ENCODE data around the gene SLC4A4. TPM values are rescaled to one million over a fixed set of nuclear protein-coding genes. Genes with fewer than 3 reads are reported as not detected.

Gene SLC4A4
- total RNA-seq, 2 experiments from 2014 or later, result 0.08 to 0.14 TPM

DNA sequence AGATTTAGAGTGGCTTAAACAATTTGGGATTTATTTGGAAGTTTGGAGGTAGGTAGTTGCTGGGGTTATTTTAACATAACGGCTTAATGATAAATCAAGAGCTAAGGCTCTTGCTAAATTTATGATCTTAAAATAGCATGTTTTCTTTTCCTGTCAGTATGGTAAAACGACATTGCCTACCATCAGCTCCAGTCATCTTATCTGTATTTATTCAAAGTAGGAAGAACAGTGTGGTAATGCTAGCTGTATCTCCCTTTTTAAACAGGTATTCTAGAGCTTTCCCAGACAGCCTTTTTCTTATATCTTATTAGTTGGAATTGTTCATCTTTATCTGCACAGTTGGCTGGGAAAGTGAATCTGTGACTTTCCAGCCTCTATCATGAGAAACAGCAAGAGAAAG is 110.2 kb downstream of the SLC4A4 start:
- Mint-ChIP-seq H3K4me1 (ENCODE audit: low read depth) (no peaks in the 10 kb centered on the region), H3K27ac (no peak overlapping the region), H3K27me3 (peaks cover 5% of the 10 kb centered on the region), H3K36me3 (ENCODE audit: low read depth) (no peaks in the 10 kb centered on the region), H3K9me3 (no peaks in the 10 kb centered on the region), H3K4me3 (no peak overlapping the region)
- intact Hi-C loops (cut with DNase I, micrococcal nuclease), result no loop called here
- Histone ChIP-seq H3K27me3 (ENCODE audit: control insufficient read depth in 1 of 2, insufficient read depth in 2 of 2, low read length in 2 of 2) (no peaks in the 10 kb centered on the region), H3K36me3 (ENCODE audit: insufficient read depth, low read length) (no peaks in the 10 kb centered on the region), H3K4me1 (ENCODE audit: insufficient read depth, low read length) (no peaks in the 10 kb centered on the region), H3K4me3 (ENCODE audit: low read length) (no peak overlapping the region), H3K9me3 (ENCODE audit: control insufficient read depth in 1 of 2, insufficient read depth in 1 of 2, low read length in 2 of 2) (no peaks in the 10 kb centered on the region), H3K27ac (ENCODE audit: low read depth in 1 of 2, low read length in 2 of 2) (no peak overlapping the region)
- no peak for DNase-seq
- no peak for ATAC-seq (ENCODE audit: poor library complexity)
- TF ChIP-seq, protein P1, sequence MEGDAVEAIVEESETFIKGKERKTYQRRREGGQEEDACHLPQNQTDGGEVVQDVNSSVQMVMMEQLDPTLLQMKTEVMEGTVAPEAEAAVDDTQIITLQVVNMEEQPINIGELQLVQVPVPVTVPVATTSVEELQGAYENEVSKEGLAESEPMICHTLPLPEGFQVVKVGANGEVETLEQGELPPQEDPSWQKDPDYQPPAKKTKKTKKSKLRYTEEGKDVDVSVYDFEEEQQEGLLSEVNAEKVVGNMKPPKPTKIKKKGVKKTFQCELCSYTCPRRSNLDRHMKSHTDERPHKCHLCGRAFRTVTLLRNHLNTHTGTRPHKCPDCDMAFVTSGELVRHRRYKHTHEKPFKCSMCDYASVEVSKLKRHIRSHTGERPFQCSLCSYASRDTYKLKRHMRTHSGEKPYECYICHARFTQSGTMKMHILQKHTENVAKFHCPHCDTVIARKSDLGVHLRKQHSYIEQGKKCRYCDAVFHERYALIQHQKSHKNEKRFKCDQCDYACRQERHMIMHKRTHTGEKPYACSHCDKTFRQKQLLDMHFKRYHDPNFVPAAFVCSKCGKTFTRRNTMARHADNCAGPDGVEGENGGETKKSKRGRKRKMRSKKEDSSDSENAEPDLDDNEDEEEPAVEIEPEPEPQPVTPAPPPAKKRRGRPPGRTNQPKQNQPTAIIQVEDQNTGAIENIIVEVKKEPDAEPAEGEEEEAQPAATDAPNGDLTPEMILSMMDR (IDR thresholded peaks at IDR 0.05), result no peak
- POLR2A ChIA-PET, result no interaction called here
- CTCF ChIA-PET, result no interaction called here

DNA sequence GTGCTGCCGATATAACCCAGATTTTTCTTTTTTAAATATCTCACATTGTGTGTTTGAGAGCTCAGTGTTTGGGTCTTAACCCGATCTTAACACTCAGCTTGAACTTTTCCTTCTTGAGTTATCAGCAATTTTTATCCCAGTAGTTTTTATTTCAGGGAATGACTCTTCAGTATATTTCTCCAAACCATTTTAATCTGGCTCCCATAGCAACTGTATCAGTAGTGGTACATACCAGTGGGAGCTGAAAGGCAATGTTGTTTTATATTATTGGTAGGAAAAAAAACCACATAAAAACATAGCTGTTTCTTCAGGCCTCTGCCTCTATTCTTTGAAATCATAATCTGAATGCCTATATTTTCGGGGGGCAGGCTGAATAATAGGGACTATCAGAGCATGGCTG is 111.1 kb downstream of the SLC4A4 start:
- Mint-ChIP-seq H3K4me3 (no peak overlapping the region), H3K9me3 (no peaks in the 10 kb centered on the region), H3K36me3 (ENCODE audit: low read depth) (no peaks in the 10 kb centered on the region), H3K4me1 (ENCODE audit: low read depth) (no peaks in the 10 kb centered on the region), H3K27ac (no peak overlapping the region), H3K27me3 (peaks cover 5% of the 10 kb centered on the region)
- H3K27ac ChIP-seq (ENCODE audit: low read depth in 1 of 2, low read length in 2 of 2), result no peak overlapping the region
- no peaks in the 10 kb centered on the region for H3K4me1 ChIP-seq (ENCODE audit: insufficient read depth, low read length)
- CTCF ChIA-PET, result no interaction called here
- no peak overlapping the region for H3K4me3 ChIP-seq (ENCODE audit: low read length)
- TF ChIP-seq, protein P1 (IDR thresholded peaks at IDR 0.05), result no peak
- H3K27me3 ChIP-seq (ENCODE audit: control insufficient read depth in 1 of 2, insufficient read depth in 2 of 2, low read length in 2 of 2), result no peaks in the 10 kb centered on the region
- ATAC-seq (ENCODE audit: poor library complexity) (no peak), DNase-seq (no peak)
- intact Hi-C loops (cut with DNase I, micrococcal nuclease), result no loop called here
- H3K9me3 ChIP-seq (ENCODE audit: control insufficient read depth in 1 of 2, insufficient read depth in 1 of 2, low read length in 2 of 2), result no peaks in the 10 kb centered on the region
- no peaks in the 10 kb centered on the region for H3K36me3 ChIP-seq (ENCODE audit: insufficient read depth, low read length)
- POLR2A ChIA-PET, result no interaction called here

DNA sequence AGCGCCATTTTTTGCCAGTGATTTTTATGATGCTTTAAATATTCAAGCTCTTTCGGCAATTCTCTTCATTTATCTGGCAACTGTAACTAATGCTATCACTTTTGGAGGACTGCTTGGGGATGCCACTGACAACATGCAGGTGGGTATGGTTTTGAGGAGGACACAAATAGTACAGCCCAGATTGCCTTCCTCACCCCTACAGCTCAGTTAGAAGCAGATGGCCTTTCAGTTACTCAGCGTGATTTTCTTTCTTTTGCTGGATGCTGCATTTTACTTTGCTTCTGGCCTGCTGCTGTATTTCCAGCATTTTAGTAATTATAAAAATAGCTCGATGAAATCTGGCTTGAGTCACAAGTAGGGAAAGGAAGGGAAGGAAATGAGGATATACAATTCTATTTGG is 114.7 kb downstream of the SLC4A4 start:
- H3K27ac ChIP-seq (ENCODE audit: low read depth in 1 of 2, low read length in 2 of 2), result no peak overlapping the region
- intact Hi-C loops (cut with DNase I, micrococcal nuclease), result no loop called here
- H3K27me3 ChIP-seq (ENCODE audit: control insufficient read depth in 1 of 2, insufficient read depth in 2 of 2, low read length in 2 of 2), result no peaks in the 10 kb centered on the region
- POLR2A ChIA-PET, result interaction anchor here (0.6 kb wide), 1 partner anchor 956 kb away, joined by 3 read pairs; no protein-coding TSS in a partner anchor
- ATAC-seq (ENCODE audit: poor library complexity) (no peak), DNase-seq (no peak)
- no peaks in the 10 kb centered on the region for H3K4me1 Mint-ChIP-seq (ENCODE audit: low read depth)
- H3K4me1 ChIP-seq (ENCODE audit: insufficient read depth, low read length), result no peaks in the 10 kb centered on the region
- no peaks in the 10 kb centered on the region for H3K9me3 ChIP-seq (ENCODE audit: control insufficient read depth in 1 of 2, insufficient read depth in 1 of 2, low read length in 2 of 2)
- no peaks in the 10 kb centered on the region for H3K36me3 ChIP-seq (ENCODE audit: insufficient read depth, low read length)
- H3K36me3 Mint-ChIP-seq (ENCODE audit: low read depth), result no peaks in the 10 kb centered on the region
- no peak overlapping the region for H3K4me3 Mint-ChIP-seq
- no peak overlapping the region for H3K27ac Mint-ChIP-seq
- no peaks in the 10 kb centered on the region for H3K9me3 Mint-ChIP-seq
- no peak overlapping the region for H3K4me3 ChIP-seq (ENCODE audit: low read length)
- H3K27me3 Mint-ChIP-seq, result peaks cover 5% of the 10 kb centered on the region
- TF ChIP-seq, protein P1 (IDR thresholded peaks at IDR 0.05), result no peak
- CTCF ChIA-PET, result no interaction called here

Measured in CD4-positive, alpha-beta T cell (primary cell).